Lower lobe of right lung (tissue), 2 donors: Measurements from ENCODE around the gene ARHGAP10. TPM values are rescaled to one million over a fixed set of nuclear protein-coding genes. Genes with fewer than 3 reads are reported as not detected.

Experiments
- ATAC-seq, 2 donors: fragments of 200-7000 bp; cut with Tn5 transposase; one replicate each; pipeline ENCODE4 v1.9.1; 2020 to 2022; ENCODE audit warnings: mild to moderate bottlenecking in 2 of 2, moderate library complexity in 2 of 2
- DNase-seq: peaks from one replicate; pipeline ENCODE4 v3.0.0-alpha.2; 2020
- H3K27ac ChIP-seq: fragments of 200-600 bp; one replicate; pipeline ENCODE4 v1.8.0; 2022
- H3K27me3 ChIP-seq: fragments of 200-600 bp; one replicate; pipeline ENCODE4 v1.8.0; 2022; ENCODE audit warnings: low read depth
- H3K36me3 ChIP-seq: fragments of 200-600 bp; one replicate; pipeline ENCODE4 v1.8.0; 2022; ENCODE audit warnings: mild to moderate bottlenecking
- H3K4me1 ChIP-seq: fragments of 200-600 bp; one replicate; pipeline ENCODE4 v1.8.0; 2022
- H3K4me3 ChIP-seq: fragments of 200-600 bp; one replicate; pipeline ENCODE4 v1.8.0; 2022; ENCODE audit warnings: mild to moderate bottlenecking
- H3K9me3 ChIP-seq: fragments of 200-600 bp; one replicate; pipeline ENCODE4 v1.8.0; 2022
- intact Hi-C: fragments of 100-400 bp; cut with DNase I; formaldehyde crosslinking; loops from one replicate; pipeline ENCODE4 v1.11.0; 2022
- total RNA-seq: library from RNA; stranded (reverse); fragmentation: NEBNext Ultra II Directional; extraction: Animal tissue kit (Norgen Biotek cat#: 25700); gene quantifications from one replicate; pipeline ENCODE4 v1.2.1, GENCODE V29; 2021
- TF ChIP-seq, protein P1 (sequence below): fragments of 200-600 bp; IDR thresholded peaks from one replicate; pipeline ENCODE4 v1.8.0; 2022; ENCODE audit warnings: antibody characterized with exemption, mild to moderate bottlenecking
- donor health status: DM: no; HTN: yes; CAD: no; lungs with severe emphysema.

ARHGAP10 gene
- total RNA-seq, 1 donor from 2014 or later = 26.4 TPM

DNA sequence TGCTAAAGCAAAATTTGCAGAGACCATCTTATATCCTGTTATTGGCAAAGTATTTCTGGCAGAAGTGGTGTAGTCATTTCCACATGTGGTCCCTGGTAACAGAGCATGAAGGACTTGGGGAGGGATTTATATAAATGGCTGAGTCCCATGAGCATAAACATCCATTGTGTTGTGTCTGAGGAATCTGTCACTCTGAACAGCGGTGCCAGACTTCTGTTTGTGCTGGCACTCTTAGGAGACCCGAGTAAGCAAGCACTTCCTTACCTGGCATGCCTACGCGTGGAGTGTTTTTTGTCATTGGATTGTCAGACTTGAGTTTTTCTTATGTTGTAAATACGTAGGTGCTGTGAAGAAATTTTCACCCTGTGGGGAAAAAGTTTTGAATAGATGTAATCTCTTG lies 285.9 kb downstream of the ARHGAP10 start:
- Histone ChIP-seq H3K36me3 (no peaks in the 10 kb centered on the region), H3K4me1 (peaks cover 19% of the 10 kb centered on the region), H3K4me3 (no peak overlapping the region), H3K27ac (no peak overlapping the region), H3K9me3 (no peaks in the 10 kb centered on the region), H3K27me3 (no peaks in the 10 kb centered on the region)
- ATAC-seq = peak; percentile 78 to 85
- intact Hi-C loops = no loop called here
- TF ChIP-seq, protein P1, sequence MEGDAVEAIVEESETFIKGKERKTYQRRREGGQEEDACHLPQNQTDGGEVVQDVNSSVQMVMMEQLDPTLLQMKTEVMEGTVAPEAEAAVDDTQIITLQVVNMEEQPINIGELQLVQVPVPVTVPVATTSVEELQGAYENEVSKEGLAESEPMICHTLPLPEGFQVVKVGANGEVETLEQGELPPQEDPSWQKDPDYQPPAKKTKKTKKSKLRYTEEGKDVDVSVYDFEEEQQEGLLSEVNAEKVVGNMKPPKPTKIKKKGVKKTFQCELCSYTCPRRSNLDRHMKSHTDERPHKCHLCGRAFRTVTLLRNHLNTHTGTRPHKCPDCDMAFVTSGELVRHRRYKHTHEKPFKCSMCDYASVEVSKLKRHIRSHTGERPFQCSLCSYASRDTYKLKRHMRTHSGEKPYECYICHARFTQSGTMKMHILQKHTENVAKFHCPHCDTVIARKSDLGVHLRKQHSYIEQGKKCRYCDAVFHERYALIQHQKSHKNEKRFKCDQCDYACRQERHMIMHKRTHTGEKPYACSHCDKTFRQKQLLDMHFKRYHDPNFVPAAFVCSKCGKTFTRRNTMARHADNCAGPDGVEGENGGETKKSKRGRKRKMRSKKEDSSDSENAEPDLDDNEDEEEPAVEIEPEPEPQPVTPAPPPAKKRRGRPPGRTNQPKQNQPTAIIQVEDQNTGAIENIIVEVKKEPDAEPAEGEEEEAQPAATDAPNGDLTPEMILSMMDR = no peak
- DNase-seq = no peak

DNA sequence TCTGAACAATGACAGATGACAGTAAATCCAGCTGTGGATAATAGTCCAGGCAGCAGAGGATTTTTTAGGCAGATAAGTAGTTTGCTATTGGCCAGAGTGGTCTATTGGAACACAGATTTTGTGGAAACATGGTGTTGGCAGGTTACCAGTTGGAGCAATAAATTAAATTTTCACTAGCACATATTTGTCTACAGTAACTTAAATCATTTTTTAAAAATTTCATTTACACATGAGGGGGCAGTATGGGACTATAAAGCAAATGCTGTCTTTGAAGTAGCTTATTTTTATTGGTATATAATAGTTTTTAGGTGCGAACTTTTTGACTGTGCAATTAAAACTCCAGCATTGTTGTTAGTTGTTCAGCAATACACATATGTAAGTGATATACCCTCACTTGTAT lies 289.8 kb downstream of the ARHGAP10 start:
- intact Hi-C loops = no loop called here
- Histone ChIP-seq H3K4me1 (peaks cover 19% of the 10 kb centered on the region), H3K27me3 (no peaks in the 10 kb centered on the region), H3K36me3 (peaks cover 8% of the 10 kb centered on the region), H3K9me3 (no peaks in the 10 kb centered on the region), H3K4me3 (no peak overlapping the region), H3K27ac (no peak overlapping the region)
- DNase-seq (no peak), ATAC-seq (no peak)
- TF ChIP-seq, protein P1 = no peak

GRCh38 chr4:148022975-148023374 lies 291.1 kb downstream of the ARHGAP10 start:
- no peak overlapping the region for H3K4me3 ChIP-seq
- no peak for ATAC-seq

DNA sequence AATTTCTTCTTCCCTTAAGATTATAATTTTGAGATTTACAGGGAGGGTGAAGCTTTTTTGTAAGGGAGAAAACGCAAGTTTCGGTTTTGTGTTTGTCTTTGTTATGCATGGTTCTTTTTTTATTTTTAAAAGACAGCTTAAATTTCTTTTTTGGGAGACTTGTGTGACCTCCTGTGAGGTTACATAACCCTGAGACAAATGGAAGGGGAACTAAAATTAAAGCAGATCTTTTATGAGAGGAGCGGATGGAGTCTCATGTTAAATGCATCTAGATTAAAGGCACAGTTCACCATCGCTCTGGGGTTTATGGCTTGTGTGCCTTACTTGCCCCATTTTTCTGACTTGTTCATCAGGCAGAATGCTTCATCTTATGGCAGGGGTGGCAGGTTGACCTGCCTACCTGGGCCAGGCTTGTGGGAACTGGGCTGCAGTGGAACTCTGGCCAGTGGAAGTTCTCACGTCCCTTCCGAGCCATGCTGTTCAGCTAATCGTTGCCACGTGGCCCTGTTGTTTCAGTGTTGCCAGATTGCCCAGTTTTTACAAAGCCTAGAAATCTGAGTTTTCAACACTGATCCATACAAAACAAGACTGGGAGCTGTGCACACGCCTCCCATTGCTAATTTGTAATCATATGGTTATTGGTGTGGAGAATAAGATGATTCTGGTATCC lies 291.8 kb downstream of the ARHGAP10 start:
- ATAC-seq (no peak), DNase-seq (no peak)
- H3K27me3 ChIP-seq = no peaks in the 10 kb centered on the region
- peaks cover 5% of the 10 kb centered on the region for H3K4me1 ChIP-seq
- intact Hi-C loops = no loop called here
- H3K27ac ChIP-seq = no peak overlapping the region
- H3K36me3 ChIP-seq = peaks cover 8% of the 10 kb centered on the region
- H3K4me3 ChIP-seq = no peak overlapping the region
- no peaks in the 10 kb centered on the region for H3K9me3 ChIP-seq
- TF ChIP-seq, protein P1 = no peak

More at GRCh38 chr4:148022975-148023374, 291.1 kb downstream of the ARHGAP10 start:
- DNase-seq = no peak
- Histone ChIP-seq H3K9me3 (no peaks in the 10 kb centered on the region), H3K4me1 (peaks cover 11% of the 10 kb centered on the region), H3K27me3 (no peaks in the 10 kb centered on the region), H3K27ac (no peak overlapping the region), H3K36me3 (peaks cover 8% of the 10 kb centered on the region)
- TF ChIP-seq, protein P1 = no peak
- intact Hi-C loops = no loop called here

DNA sequence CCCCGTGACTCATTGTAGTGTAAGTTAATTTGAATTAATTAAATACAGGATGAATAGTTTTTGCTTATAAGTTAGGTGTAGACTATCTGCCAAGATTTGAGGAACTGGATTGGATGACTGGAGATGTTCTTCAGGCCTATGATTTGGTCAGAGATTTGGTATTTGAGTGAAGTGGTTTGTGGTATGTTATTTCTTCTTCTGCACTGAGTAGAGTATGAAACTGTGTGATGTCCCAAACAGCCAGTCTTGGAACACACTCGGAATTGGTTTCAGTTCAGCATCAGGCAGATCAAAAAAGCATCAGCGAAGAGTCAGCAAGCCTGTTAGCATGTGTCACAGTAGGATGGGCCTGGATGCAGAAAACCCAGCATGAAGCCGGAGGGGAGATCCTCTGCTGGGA lies 294.1 kb downstream of the ARHGAP10 start:
- Histone ChIP-seq H3K27me3 (no peaks in the 10 kb centered on the region), H3K4me3 (no peak overlapping the region), H3K36me3 (peaks cover 8% of the 10 kb centered on the region), H3K9me3 (no peaks in the 10 kb centered on the region), H3K27ac (no peak overlapping the region), H3K4me1 (no peaks in the 10 kb centered on the region)
- TF ChIP-seq, protein P1 = no peak
- DNase-seq (no peak), ATAC-seq (no peak)
- intact Hi-C loops = no loop called here
